Epithelial cell of proximal tubule (primary cell): ENCODE data around the gene TTLL10. TPM values are rescaled to one million over a fixed set of nuclear protein-coding genes. Genes with fewer than 3 reads are reported as not detected.

ENCODE experiments used
- DNase-seq: peaks from one replicate; pipeline ENCODE4 v3.0.0-alpha.2; 2011; ENCODE audit warnings: low read depth
- H3K4me3 ChIP-seq: 2 replicates; pipeline ENCODE4 v1.5.1; 2011; ENCODE audit warnings: low read depth, mild to moderate bottlenecking, low read length
- total RNA-seq: library from RNA; depleted of rRNA; stranded (reverse); fragments of >200 nt; gene quantifications from 2 replicates; pipeline ENCODE4 v1.2.3, GENCODE V29; 2015
- TF ChIP-seq, protein P1 (sequence below): conservative IDR thresholded peaks from 2 replicates; pipeline ENCODE4 v1.5.1; 2012; ENCODE audit warnings: low read depth, mild to moderate bottlenecking, low read length

The TTLL10 gene
- total RNA-seq, 1 donor from 2014 or later, result not detected

DNA sequence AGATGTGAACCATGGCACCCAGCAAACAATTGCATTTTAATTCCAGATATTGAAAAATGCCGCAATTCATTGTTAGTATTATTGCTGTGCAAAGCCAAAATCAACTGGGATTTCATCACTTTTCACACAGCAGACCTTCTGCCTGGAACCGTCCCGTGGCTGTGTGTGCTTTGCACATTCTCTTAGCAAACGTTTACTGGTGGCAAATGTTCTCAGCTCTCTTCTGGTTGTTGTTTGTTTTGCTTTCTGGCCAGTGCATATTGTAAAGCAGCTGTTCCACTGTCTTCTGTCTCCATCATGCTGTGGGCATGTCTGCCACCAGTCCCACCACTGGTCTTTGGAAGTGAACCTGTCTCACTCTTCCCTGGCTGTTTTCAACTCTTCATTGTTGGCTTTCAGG, 19.8 kb upstream of the TTLL10 start:
- TF ChIP-seq, protein P1, sequence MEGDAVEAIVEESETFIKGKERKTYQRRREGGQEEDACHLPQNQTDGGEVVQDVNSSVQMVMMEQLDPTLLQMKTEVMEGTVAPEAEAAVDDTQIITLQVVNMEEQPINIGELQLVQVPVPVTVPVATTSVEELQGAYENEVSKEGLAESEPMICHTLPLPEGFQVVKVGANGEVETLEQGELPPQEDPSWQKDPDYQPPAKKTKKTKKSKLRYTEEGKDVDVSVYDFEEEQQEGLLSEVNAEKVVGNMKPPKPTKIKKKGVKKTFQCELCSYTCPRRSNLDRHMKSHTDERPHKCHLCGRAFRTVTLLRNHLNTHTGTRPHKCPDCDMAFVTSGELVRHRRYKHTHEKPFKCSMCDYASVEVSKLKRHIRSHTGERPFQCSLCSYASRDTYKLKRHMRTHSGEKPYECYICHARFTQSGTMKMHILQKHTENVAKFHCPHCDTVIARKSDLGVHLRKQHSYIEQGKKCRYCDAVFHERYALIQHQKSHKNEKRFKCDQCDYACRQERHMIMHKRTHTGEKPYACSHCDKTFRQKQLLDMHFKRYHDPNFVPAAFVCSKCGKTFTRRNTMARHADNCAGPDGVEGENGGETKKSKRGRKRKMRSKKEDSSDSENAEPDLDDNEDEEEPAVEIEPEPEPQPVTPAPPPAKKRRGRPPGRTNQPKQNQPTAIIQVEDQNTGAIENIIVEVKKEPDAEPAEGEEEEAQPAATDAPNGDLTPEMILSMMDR, result no peak
- H3K4me3 ChIP-seq, result no peak overlapping the region
- DNase-seq, result no peak

- H3K4me3 ChIP-seq, result no peak overlapping the region
- DNase-seq, result no peak
- TF ChIP-seq, protein P1, result no peak
Measured at GRCh38 chr1:1155258-1155657, 18.4 kb upstream of the TTLL10 start.

DNA sequence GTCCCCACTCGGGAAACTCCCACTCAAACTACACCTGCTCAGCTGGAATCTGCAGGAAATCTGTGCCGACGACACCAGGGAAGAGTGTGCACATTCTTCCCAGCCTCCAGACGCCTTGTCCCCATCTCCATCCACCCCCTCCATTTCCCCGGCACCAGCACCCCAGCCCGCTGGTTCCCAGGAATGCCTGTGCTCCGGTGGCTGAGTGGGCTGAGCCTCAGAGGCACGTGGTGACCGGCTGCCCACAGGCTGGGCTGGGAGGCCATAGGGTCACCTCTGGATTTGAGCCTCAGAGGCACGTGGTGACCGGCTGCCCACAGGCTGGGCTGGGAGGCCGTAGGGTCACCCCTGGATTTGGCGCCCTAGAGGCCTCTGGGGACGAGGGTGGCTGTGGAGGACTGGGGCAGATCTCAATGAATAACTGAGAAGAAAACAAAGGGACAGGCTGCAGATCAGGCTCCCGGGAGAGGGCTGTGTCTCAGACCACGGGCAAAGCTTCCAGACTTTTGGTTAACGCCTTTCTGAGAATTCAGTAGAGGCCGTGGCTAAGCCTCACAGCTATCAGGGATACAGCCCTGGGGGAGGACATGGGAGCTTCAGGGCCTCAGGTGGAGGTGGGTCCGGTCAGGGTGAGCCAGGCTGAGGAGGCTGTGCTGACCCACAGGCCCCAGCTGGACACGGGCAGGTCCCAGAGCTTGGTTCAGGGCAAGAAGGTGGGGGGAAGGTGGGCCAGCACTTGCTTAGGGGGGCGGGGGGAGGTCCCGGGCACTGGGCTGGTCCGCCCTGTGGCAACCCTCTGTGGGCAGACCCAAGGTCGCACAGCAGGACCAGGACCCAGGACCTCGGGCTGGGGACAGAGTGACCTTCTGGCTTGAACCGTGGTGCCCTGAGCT, 17.3 kb upstream of the TTLL10 start:
- no peak for DNase-seq
- TF ChIP-seq, protein P1, result no peak
- no peak overlapping the region for H3K4me3 ChIP-seq

DNA sequence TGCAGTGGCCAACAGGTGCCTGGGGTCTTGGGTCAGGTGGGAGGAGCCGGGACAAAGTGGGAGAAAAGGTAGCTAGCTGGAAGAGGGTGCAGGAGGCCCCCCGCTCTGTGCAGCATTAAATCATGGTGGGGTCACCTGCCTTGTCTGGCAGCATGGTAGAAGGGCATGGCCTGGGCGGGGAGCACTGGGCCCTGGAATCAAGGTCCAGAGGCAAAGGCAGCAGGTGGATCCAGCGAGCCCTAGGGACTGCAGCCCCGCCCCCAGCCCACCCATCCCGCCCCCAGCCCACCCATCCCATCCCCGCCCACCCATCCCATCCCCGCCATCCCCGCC, 16.7 kb upstream of the TTLL10 start:
- no peak for DNase-seq
- H3K4me3 ChIP-seq, result no peak overlapping the region
- TF ChIP-seq, protein P1, result no peak

DNA sequence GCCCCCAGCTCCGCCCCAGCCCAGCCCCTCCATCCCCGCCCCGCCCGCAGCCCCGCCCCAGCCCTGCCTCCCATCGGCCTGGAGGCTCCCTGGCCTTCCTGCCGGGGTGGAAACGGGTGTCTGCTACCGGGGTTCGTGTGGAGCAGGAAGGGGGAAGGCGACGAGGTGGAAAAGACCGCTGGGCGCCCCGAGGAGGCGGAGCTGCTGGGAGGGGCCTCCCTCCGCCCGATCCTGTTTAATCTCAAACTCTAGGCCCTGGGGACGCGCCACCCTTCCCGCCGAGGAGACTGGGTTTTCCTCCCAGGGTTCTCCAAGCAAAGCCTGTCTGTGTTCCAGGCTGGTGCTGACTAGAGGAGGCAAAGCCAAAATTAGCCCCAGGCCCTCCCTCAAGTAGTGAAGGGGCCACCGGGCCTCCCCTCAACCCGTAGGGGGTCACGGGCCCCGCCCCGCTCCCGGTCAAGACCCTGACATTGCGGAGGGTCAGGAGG, 16.2 kb upstream of the TTLL10 start:
- DNase-seq, result no peak
- TF ChIP-seq, protein P1, result no peak

GRCh38 chr1:1157914-1158710, 15.6 kb upstream of the TTLL10 start:
- TF ChIP-seq, protein P1, result no peak
- H3K4me3 ChIP-seq, result peak overlapping the region; percentile 35
- no peak for DNase-seq

More for the DNA sequence above, 16.2 kb upstream of the TTLL10 start:
- H3K4me3 ChIP-seq, result peak overlapping the region; percentile 35
